Endothelial cell of umbilical vein (primary cell): ENCODE results near the gene B3GAT2. TPM values are rescaled to one million over a fixed set of nuclear protein-coding genes. Genes with fewer than 3 reads are reported as not detected.

Experiments
- BruUV-seq: library from RNA; stranded (reverse); fragments of 400-500 nt; replicated peaks from 2 replicates; lab custom pipeline; 2021; lab: Mats Ljungman, UMichigan
- CTCF ChIA-PET: fragments of 300-600, 350-600 bp; sonication (Branson Sonifier 250); formaldehyde crosslinking; loops from one replicate; lab custom pipeline; 2021; ENCODE audit warnings: antibody characterized with exemption, inconsistent platforms; lab: Charles Lee
- POLR2A ChIA-PET: fragments of 300-600, 350-600 bp; sonication (Branson Sonifier 250); formaldehyde crosslinking; loops from one replicate; lab custom pipeline; 2021; ENCODE audit warnings: antibody characterized with exemption, inconsistent platforms; lab: Charles Lee
- DNase-seq: peaks from one replicate; pipeline ENCODE4 v3.0.0-alpha.2; 2011; ENCODE audit warnings: low read depth, low spot score
- FAIRE-seq: peaks from 2 replicates; lab custom pipeline; 2011; peaks lifted over from hg19 to GRCh38; lab: Jason Lieb, UNC
- H2AFZ ChIP-seq: 2 replicates; pipeline ENCODE4 v1.6.0; 2012; ENCODE audit warnings: low read depth, low read length, control low read depth, inconsistent platforms
- H3K27ac ChIP-seq: 2 replicates; pipeline ENCODE4 v1.5.1; 2011; ENCODE audit warnings: low read depth, mild to moderate bottlenecking, control low read depth, low read length, moderate library complexity; ENCODE audit not compliant: insufficient read depth
- H3K27me3 ChIP-seq, 2 experiments: 2 replicates each; pipeline versions ENCODE4 v1.6.0 to v1.6.1; 2011; ENCODE audit warnings: low read length in 2 of 2, mixed read lengths in 1 of 2; ENCODE audit not compliant: control insufficient read depth in 2 of 2, insufficient read depth in 2 of 2
- H3K36me3 ChIP-seq, 2 experiments: 2 replicates in 1 of 2; 3 replicates in 1 of 2; pipeline ENCODE4 v1.5.1; 2011; ENCODE audit warnings: low read length in 2 of 2, mild to moderate bottlenecking in 1 of 2, moderate library complexity in 1 of 2; ENCODE audit not compliant: control insufficient read depth in 2 of 2, insufficient read depth in 2 of 2; ENCODE audit errors: extremely low read depth in 1 of 2
- H3K4me1 ChIP-seq: 3 replicates; pipeline ENCODE4 v1.5.1; 2011; ENCODE audit warnings: mild to moderate bottlenecking, low read length; ENCODE audit not compliant: control insufficient read depth, insufficient read depth; ENCODE audit errors: extremely low read depth
- H3K4me2 ChIP-seq: 2 replicates; pipeline ENCODE4 v1.6.1; 2011; ENCODE audit warnings: low read length, control low read depth, mixed read lengths; ENCODE audit not compliant: insufficient read depth
- H3K4me3 ChIP-seq, 3 experiments: fragments of 200-600 bp in 1 of 3; sonication (generic), shearing (Covaris generic) in 1 of 3; replicated peaks in 1 of 3; 2 replicates each; pipeline ENCODE4 v1.5.1; 2011 to 2016; ENCODE audit warnings: control low read depth in 3 of 3, low read length in 3 of 3, mild to moderate bottlenecking in 2 of 3, inconsistent platforms in 1 of 3, low read depth in 1 of 3, moderate library complexity in 1 of 3; ENCODE audit not compliant: insufficient read depth in 1 of 3
- H3K79me2 ChIP-seq: 2 replicates; pipeline ENCODE4 v1.6.0; 2012; ENCODE audit warnings: low read length, inconsistent platforms; ENCODE audit not compliant: control insufficient read depth, insufficient read depth
- H3K9ac ChIP-seq: replicated peaks from 2 replicates; pipeline ENCODE3; 2011; ENCODE audit warnings: low read length, control low read depth; ENCODE audit not compliant: insufficient read depth; ENCODE audit errors: extremely low read depth
- H3K9me1 ChIP-seq: replicated peaks from 3 replicates; pipeline ENCODE4 v1.6.0; 2011; ENCODE audit warnings: mild to moderate bottlenecking, low read length; ENCODE audit not compliant: control insufficient read depth, insufficient read depth; ENCODE audit errors: extremely low read depth
- H3K9me3 ChIP-seq: replicated peaks from 2 replicates; pipeline ENCODE4 v1.5.1; 2012; ENCODE audit warnings: low read length, inconsistent platforms; ENCODE audit not compliant: control insufficient read depth, insufficient read depth
- H4K20me1 ChIP-seq: replicated peaks from 2 replicates; pipeline ENCODE3; 2011; ENCODE audit warnings: mild to moderate bottlenecking, low read length; ENCODE audit not compliant: control insufficient read depth, insufficient read depth; ENCODE audit errors: extremely low read depth
- EZH2 ChIP-seq: IDR thresholded peaks from 2 replicates; pipeline ENCODE4 v1.6.1; 2012; ENCODE audit warnings: borderline replicate concordance, low read depth, mild to moderate bottlenecking, moderate library complexity, low read length, inconsistent platforms; ENCODE audit not compliant: severe bottlenecking
- FOS ChIP-seq: IDR thresholded peaks from 2 replicates; pipeline ENCODE4 v1.6.1; 2011; ENCODE audit warnings: mild to moderate bottlenecking, low read length, moderate library complexity, borderline replicate concordance; ENCODE audit not compliant: insufficient read depth
- GATA2 ChIP-seq: IDR thresholded peaks from 2 replicates; pipeline ENCODE4 v1.7.0; 2011; ENCODE audit warnings: low read depth, mild to moderate bottlenecking, moderate library complexity, mixed read lengths, low read length; ENCODE audit not compliant: insufficient read length, insufficient read depth
- JUN ChIP-seq: IDR thresholded peaks from 2 replicates; pipeline ENCODE4 v1.6.1; 2011; ENCODE audit warnings: borderline replicate concordance, low read depth; ENCODE audit not compliant: insufficient read length, insufficient read depth
- MYC ChIP-seq: IDR thresholded peaks from one replicate; pipeline ENCODE4 v1.6.1; 2011; ENCODE audit warnings: mild to moderate bottlenecking, low read depth, low read length
- POLR2A ChIP-seq: IDR thresholded peaks from 2 replicates; pipeline ENCODE4 v1.6.1; 2012; ENCODE audit warnings: low read depth, mild to moderate bottlenecking, control low read depth, low read length
- POLR2AphosphoS5 ChIP-seq: IDR thresholded peaks from 2 replicates; pipeline ENCODE4 v1.6.1; 2012; ENCODE audit warnings: low read depth, mild to moderate bottlenecking, control low read depth, low read length, moderate library complexity; ENCODE audit not compliant: insufficient read depth
- dilution Hi-C: fragments of 300-500 bp; cut with MboI; formaldehyde crosslinking; loops from one replicate; pipeline ENCODE4 v1.15.0; 2019; ENCODE audit warnings: low sequenced_read_pairs; ENCODE audit not compliant: extremely low pct_ligation_motif_present
- intact Hi-C: fragments of 100-400 bp; cut with micrococcal nuclease; formaldehyde crosslinking; loops from one replicate; pipeline ENCODE4 v1.10.0; 2022
- polyA plus RNA-seq, 4 experiments: library from polyadenylated mRNA; depleted of rRNA in 3 of 4; stranded (reverse) in 3 of 4; unstranded in 1 of 4; fragments of >200 nt; gene quantifications; 2 replicates each; pipeline versions ENCODE4 v1.2.1 to v1.2.3, GENCODE V29; 2011 to 2012; ENCODE audit warnings: missing spikeins in 1 of 4
- total RNA-seq: library from RNA; stranded (reverse); gene quantifications from 2 replicates; pipeline ENCODE4 v1.2.3, GENCODE V29; 2021
- TF ChIP-seq, protein P1 (sequence below): IDR thresholded peaks from 2 replicates; pipeline ENCODE4 v1.6.1; 2011; ENCODE audit not compliant: insufficient read depth, insufficient read length
- TF ChIP-seq, protein P2 (sequence below), 2 donors: IDR thresholded peaks; 1 replicate in 1 of 2; 2 replicates in 1 of 2; pipeline ENCODE4 v1.5.1; 2011; ENCODE audit warnings: low read length in 2 of 2, mild to moderate bottlenecking in 2 of 2, moderate library complexity in 2 of 2, control low read depth in 1 of 2, inconsistent platforms in 1 of 2, low read depth in 1 of 2; ENCODE audit not compliant: insufficient read depth in 1 of 2; ENCODE audit errors: extremely low read depth in 1 of 2

The B3GAT2 gene
- total and polyA plus RNA-seq, 2 donors (not counting 3 experiments of a cell fraction or from before 2014, with no cell fraction given), result not detected

DNA sequence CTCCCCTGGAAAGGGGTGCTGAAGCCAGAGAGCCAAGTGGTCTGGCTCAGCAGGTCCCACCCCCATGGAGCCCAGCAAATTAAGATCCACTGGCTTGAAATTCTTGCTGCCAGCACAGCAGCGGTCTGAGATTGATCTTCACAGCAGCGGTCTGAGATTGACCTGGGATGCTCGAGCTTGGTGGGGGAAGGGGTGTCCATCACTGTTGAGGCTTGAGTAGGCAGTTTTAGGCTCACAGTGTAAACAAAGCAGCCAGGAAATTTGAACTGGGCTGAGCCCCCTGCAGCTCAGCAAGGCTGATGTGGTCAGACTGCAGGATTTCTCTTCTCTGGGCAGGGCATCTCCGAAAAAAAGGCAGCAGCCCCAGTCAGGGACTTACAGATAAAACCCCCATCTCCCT lies 41.3 kb upstream of the B3GAT2 start:
- H2AFZ ChIP-seq, result no peak overlapping the region
- H3K4me1 ChIP-seq, result no peaks in the 10 kb centered on the region
- H3K4me2 ChIP-seq, result no peak overlapping the region
- dilution Hi-C loops, result no loop called here
- no peaks in the 10 kb centered on the region for H4K20me1 ChIP-seq
- POLR2A ChIA-PET, result no interaction called here
- no peaks in the 10 kb centered on the region for H3K79me2 ChIP-seq
- TF ChIP-seq JUN (no peak), POLR2A (no peak), GATA2 (no peak), FOS (no peak), EZH2 (no peak)
- TF ChIP-seq, protein P1, sequence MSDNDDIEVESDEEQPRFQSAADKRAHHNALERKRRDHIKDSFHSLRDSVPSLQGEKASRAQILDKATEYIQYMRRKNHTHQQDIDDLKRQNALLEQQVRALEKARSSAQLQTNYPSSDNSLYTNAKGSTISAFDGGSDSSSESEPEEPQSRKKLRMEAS, result no peak
- CTCF ChIA-PET, result no interaction called here
- no peak for DNase-seq
- H3K27me3 ChIP-seq, result no peaks in the 10 kb centered on the region
- no peaks in the 10 kb centered on the region for H3K9me1 ChIP-seq
- no peak overlapping the region for H3K4me3 ChIP-seq
- no peak for FAIRE-seq
- BruUV-seq, result no TSS peak
- H3K9ac ChIP-seq, result no peak overlapping the region
- intact Hi-C loops, result no loop called here
- H3K36me3 ChIP-seq, result no peaks in the 10 kb centered on the region
- H3K27ac ChIP-seq, result no peak overlapping the region
- H3K9me3 ChIP-seq, result no peaks in the 10 kb centered on the region

DNA sequence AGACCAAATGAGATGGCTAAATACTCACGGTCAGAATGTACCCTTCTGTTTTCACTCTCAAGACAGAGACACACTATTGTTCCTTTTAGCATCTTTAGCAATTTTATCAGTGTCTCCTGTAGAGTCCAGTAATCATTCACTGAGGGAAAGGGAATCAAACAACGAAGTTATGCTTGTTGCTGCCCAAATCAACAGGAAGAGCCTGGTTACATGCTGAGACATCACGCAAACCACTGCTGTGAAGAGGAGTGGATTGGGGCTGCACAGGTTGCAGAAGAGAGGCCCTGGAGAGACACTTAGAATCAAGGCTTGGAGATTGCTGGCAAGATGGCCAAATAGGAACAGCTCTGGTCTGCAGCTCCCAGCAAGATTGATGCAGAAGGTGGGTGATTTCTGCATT lies 40.5 kb upstream of the B3GAT2 start:
- no peaks in the 10 kb centered on the region for H3K9me1 ChIP-seq
- no peaks in the 10 kb centered on the region for H4K20me1 ChIP-seq
- CTCF ChIA-PET, result no interaction called here
- no peaks in the 10 kb centered on the region for H3K79me2 ChIP-seq
- intact Hi-C loops (no loop called here), dilution Hi-C loops (no loop called here)
- no peak overlapping the region for H3K4me3 ChIP-seq
- DNase-seq (no peak), FAIRE-seq (no peak)
- no peak overlapping the region for H2AFZ ChIP-seq
- H3K36me3 ChIP-seq, result no peaks in the 10 kb centered on the region
- POLR2A ChIA-PET, result no interaction called here
- H3K27ac ChIP-seq, result no peak overlapping the region
- H3K4me2 ChIP-seq, result no peak overlapping the region
- BruUV-seq, result no TSS peak
- H3K9me3 ChIP-seq, result no peaks in the 10 kb centered on the region
- H3K4me1 ChIP-seq, result no peaks in the 10 kb centered on the region
- H3K27me3 ChIP-seq, result no peaks in the 10 kb centered on the region
- TF ChIP-seq, protein P1, result no peak
- TF ChIP-seq FOS (no peak), MYC (no peak), GATA2 (no peak), EZH2 (no peak), POLR2A (no peak), JUN (no peak), POLR2AphosphoS5 (no peak)
- TF ChIP-seq, protein P2, sequence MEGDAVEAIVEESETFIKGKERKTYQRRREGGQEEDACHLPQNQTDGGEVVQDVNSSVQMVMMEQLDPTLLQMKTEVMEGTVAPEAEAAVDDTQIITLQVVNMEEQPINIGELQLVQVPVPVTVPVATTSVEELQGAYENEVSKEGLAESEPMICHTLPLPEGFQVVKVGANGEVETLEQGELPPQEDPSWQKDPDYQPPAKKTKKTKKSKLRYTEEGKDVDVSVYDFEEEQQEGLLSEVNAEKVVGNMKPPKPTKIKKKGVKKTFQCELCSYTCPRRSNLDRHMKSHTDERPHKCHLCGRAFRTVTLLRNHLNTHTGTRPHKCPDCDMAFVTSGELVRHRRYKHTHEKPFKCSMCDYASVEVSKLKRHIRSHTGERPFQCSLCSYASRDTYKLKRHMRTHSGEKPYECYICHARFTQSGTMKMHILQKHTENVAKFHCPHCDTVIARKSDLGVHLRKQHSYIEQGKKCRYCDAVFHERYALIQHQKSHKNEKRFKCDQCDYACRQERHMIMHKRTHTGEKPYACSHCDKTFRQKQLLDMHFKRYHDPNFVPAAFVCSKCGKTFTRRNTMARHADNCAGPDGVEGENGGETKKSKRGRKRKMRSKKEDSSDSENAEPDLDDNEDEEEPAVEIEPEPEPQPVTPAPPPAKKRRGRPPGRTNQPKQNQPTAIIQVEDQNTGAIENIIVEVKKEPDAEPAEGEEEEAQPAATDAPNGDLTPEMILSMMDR (IDR thresholded peaks at IDR 0.05; ENCODE audit: extremely low read depth in 1 of 2, insufficient read depth in 1 of 2, low read depth in 1 of 2, low read length in 2 of 2), result no peak
- no peak overlapping the region for H3K9ac ChIP-seq
